GM12892 (cell line): ENCODE results near the gene PSMC6.

ENCODE experiments used
- POLR2A ChIP-seq: IDR thresholded peaks from 2 replicates; pipeline ENCODE4 v1.6.1; 2011; ENCODE audit warnings: low read depth, low read length, control low read depth
- POLR2AphosphoS5 ChIP-seq: IDR thresholded peaks from 2 replicates; pipeline ENCODE4 v1.6.1; 2011; ENCODE audit warnings: low read depth, low read length, control low read depth

- no peak for TF ChIP-seq POLR2A
- no peak for TF ChIP-seq POLR2AphosphoS5
Measured at GRCh38 chr14:52690983-52691760, 15.8 kb upstream of the PSMC6 start.
